Activated naive CD4-positive, alpha-beta T cell treated with anti-CD3 and anti-CD28 coated beads, Interleukin-2, amount 10 ng/mL, durations not matched to agents 7 days and 5 days (primary cell): Measurements from ENCODE around the gene HMGN3.

Source experiments
- CTCF ChIA-PET: fragments of 350-600 bp; sonication (Branson Sonifier 250); formaldehyde crosslinking; loops from one replicate; lab custom pipeline; 2021; ENCODE audit warnings: antibody characterized with exemption; lab: Charles Lee
- DNase-seq: peaks from one replicate; pipeline ENCODE4 v3.0.0-alpha.2; 2020
- H3K27ac Mint-ChIP-seq: one replicate; pipeline ENCODE4 v1.8.0; 2021; ENCODE audit warnings: mild to moderate bottlenecking, moderate library complexity, mixed read lengths
- H3K27me3 Mint-ChIP-seq: one replicate; pipeline ENCODE4 v1.8.0; 2021; ENCODE audit warnings: mild to moderate bottlenecking, mixed read lengths
- H3K36me3 Mint-ChIP-seq: one replicate; pipeline ENCODE4 v1.8.0; 2021; ENCODE audit warnings: mixed read lengths
- H3K4me1 Mint-ChIP-seq: one replicate; pipeline ENCODE4 v1.8.0; 2021; ENCODE audit warnings: mixed read lengths
- H3K4me3 Mint-ChIP-seq: one replicate; pipeline ENCODE4 v1.8.0; 2021; ENCODE audit warnings: mild to moderate bottlenecking, moderate library complexity, mixed read lengths
- H3K9me3 Mint-ChIP-seq: one replicate; pipeline ENCODE4 v1.8.0; 2021; ENCODE audit warnings: mixed read lengths

HMGN3 gene

DNA sequence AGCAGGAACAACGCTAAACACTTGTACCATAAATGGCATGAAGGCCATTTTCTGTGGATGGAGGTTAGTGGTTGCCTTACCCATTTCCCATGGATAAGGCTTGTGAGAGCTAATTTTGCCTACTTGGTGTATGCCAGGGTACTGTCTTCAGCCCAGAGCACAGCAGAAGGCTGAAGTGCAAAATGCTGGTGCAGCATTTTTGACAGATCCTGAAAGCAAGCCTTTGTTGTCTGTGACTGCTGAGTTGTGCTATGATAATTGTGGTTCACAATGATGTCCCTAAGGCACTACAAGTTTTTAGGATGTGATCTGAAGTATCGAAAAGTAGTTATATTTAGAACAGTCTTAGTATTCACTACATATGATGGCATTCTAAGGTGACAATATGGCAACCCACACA lies 14.7 kb upstream of the HMGN3 start:
- no peak for DNase-seq
- H3K27ac Mint-ChIP-seq, result no peak overlapping the region
- CTCF ChIA-PET, result no interaction called here
- no peaks in the 10 kb centered on the region for H3K9me3 Mint-ChIP-seq
- H3K27me3 Mint-ChIP-seq, result no peaks in the 10 kb centered on the region
- no peaks in the 10 kb centered on the region for H3K36me3 Mint-ChIP-seq
- H3K4me1 Mint-ChIP-seq, result no peaks in the 10 kb centered on the region
- H3K4me3 Mint-ChIP-seq, result no peak overlapping the region

DNA sequence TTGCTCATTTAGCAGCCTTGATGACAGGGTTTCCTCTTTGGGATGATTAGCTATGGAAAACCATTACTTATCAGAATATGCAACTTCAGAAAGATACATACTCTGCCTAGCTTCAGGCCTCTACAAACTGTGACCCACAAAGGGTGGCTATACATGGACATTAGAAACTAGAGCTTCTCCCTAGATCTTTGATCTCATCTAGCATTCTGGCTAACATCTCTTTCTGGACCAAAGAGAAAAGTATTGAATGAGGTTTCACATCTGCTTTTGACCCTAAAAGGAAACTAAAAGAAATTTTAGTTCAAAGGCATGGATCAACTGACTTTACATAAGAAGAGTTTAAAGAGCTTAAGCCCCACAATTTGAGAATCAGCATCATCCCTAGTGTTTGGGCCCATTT lies 12.4 kb upstream of the HMGN3 start:
- peaks cover 6% of the 10 kb centered on the region for H3K27me3 Mint-ChIP-seq
- H3K36me3 Mint-ChIP-seq, result no peaks in the 10 kb centered on the region
- no peak overlapping the region for H3K27ac Mint-ChIP-seq
- DNase-seq, result no peak
- H3K4me1 Mint-ChIP-seq, result no peaks in the 10 kb centered on the region
- no peaks in the 10 kb centered on the region for H3K9me3 Mint-ChIP-seq
- no peak overlapping the region for H3K4me3 Mint-ChIP-seq
- CTCF ChIA-PET, result no interaction called here

DNA sequence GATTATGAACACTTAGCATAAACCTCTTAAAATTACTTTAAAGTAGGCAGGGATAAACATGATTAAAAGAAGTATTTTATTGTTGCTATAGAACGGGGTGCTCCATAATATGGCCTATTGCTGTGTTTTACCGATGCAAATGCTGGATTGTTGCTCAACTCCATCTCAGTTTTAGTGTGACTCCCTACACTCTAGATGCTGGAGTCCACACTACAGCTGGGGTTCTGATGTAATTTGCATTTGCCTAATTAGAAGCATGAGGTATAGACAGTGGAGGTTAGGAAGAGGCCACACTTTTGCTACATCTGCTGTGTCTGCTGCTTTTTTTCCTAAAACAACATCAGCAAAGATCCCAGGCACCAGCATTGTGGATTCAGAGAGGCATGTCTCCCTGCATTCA lies 6.7 kb upstream of the HMGN3 start:
- Mint-ChIP-seq H3K27me3 (peaks cover 6% of the 10 kb centered on the region), H3K36me3 (no peaks in the 10 kb centered on the region)

DNA sequence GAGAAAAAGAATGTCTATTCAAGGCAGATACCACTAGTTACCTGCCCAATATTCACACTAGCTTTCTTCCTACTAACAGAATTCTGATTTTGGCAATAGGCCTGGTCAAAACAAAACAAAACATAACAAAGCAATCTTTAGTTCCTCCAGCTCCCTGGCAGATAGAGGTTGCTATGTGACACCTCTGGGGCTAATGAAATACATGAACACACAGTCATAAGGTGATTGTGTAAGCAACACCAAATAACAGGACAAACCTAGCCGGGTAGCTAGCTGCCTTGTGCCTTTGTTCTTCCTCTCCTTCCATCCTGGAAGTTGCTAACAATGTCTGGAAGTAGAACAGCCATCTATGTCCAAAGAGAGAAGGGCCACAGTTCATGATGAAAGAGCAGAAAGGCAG lies 6.0 kb upstream of the HMGN3 start:
- CTCF ChIA-PET, result no interaction called here
- no peak overlapping the region for H3K27ac Mint-ChIP-seq
- H3K9me3 Mint-ChIP-seq, result no peaks in the 10 kb centered on the region
- DNase-seq, result no peak
- no peak overlapping the region for H3K4me3 Mint-ChIP-seq
- peaks cover 9% of the 10 kb centered on the region for H3K4me1 Mint-ChIP-seq
- H3K27me3 Mint-ChIP-seq, result peaks cover 6% of the 10 kb centered on the region
- no peaks in the 10 kb centered on the region for H3K36me3 Mint-ChIP-seq

More for the DNA sequence above, 6.7 kb upstream of the HMGN3 start:
- H3K9me3 Mint-ChIP-seq, result no peaks in the 10 kb centered on the region
- no peak overlapping the region for H3K27ac Mint-ChIP-seq
- DNase-seq, result no peak
- CTCF ChIA-PET, result no interaction called here
- H3K4me1 Mint-ChIP-seq, result peaks cover 7% of the 10 kb centered on the region
- no peak overlapping the region for H3K4me3 Mint-ChIP-seq

- Mint-ChIP-seq H3K4me1 (peaks cover 18% of the 10 kb centered on the region), H3K9me3 (no peaks in the 10 kb centered on the region), H3K4me3 (no peak overlapping the region), H3K36me3 (no peaks in the 10 kb centered on the region), H3K27me3 (peaks cover 6% of the 10 kb centered on the region), H3K27ac (no peak overlapping the region)
- no peak for DNase-seq
- CTCF ChIA-PET, result no interaction called here
Measured at GRCh38 chr6:79239536-79240168, 5.2 kb upstream of the HMGN3 start.

GRCh38 chr6:79238919-79239318 lies 4.4 kb upstream of the HMGN3 start:
- Mint-ChIP-seq H3K27me3 (peaks cover 6% of the 10 kb centered on the region), H3K4me3 (no peak overlapping the region), H3K9me3 (no peaks in the 10 kb centered on the region), H3K36me3 (no peaks in the 10 kb centered on the region), H3K27ac (peak overlapping the region; percentile 42), H3K4me1 (peaks cover 21% of the 10 kb centered on the region)
- no peak for DNase-seq
- CTCF ChIA-PET, result no interaction called here

- Mint-ChIP-seq H3K4me3 (no peak overlapping the region), H3K27ac (no peak overlapping the region), H3K27me3 (no peaks in the 10 kb centered on the region), H3K36me3 (no peaks in the 10 kb centered on the region), H3K9me3 (no peaks in the 10 kb centered on the region), H3K4me1 (peaks cover 35% of the 10 kb centered on the region)
- CTCF ChIA-PET, result interaction anchor here (0.5 kb wide), 1 partner anchor 1217 kb away, joined by 3 read pairs; no protein-coding TSS in a partner anchor
- no peak for DNase-seq
Measured at GRCh38 chr6:79236711-79237110, 2.2 kb upstream of the HMGN3 start.

DNA sequence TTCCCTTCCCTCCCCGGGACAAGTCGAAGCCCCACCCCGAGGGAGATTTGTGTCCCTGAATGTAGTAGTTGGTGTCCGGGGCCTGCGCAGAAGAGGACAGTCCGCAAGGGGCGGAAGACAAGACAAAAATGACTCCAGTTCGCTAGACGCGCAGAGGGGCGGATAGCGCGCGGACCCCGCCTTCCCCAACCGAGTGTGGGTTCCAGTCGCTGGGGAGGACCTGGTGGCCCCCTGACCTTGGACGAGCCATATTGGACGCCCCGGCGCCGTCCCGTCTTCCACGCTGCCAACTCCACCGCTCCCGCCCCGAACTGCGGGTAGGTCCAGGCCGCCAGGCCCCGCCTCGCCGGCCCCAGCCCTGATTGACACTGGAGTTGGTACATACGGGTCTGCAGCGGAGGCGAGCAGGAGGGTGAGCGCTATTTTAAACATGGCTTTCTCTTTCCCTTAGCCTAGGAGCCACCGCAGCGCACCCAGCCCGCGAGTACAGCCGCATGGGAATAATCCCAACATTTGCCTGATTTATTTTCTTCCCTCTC lies 802 bp downstream of the HMGN3 start:
- H3K36me3 Mint-ChIP-seq, result no peaks in the 10 kb centered on the region
- peak overlapping the region; percentile 96 for H3K27ac Mint-ChIP-seq
- H3K27me3 Mint-ChIP-seq, result no peaks in the 10 kb centered on the region
- peaks cover 36% of the 10 kb centered on the region for H3K4me1 Mint-ChIP-seq
- CTCF ChIA-PET, result no interaction called here
- H3K4me3 Mint-ChIP-seq, result peak overlapping the region; percentile 99
- H3K9me3 Mint-ChIP-seq, result no peaks in the 10 kb centered on the region
- peak; percentile 85 for DNase-seq

DNA sequence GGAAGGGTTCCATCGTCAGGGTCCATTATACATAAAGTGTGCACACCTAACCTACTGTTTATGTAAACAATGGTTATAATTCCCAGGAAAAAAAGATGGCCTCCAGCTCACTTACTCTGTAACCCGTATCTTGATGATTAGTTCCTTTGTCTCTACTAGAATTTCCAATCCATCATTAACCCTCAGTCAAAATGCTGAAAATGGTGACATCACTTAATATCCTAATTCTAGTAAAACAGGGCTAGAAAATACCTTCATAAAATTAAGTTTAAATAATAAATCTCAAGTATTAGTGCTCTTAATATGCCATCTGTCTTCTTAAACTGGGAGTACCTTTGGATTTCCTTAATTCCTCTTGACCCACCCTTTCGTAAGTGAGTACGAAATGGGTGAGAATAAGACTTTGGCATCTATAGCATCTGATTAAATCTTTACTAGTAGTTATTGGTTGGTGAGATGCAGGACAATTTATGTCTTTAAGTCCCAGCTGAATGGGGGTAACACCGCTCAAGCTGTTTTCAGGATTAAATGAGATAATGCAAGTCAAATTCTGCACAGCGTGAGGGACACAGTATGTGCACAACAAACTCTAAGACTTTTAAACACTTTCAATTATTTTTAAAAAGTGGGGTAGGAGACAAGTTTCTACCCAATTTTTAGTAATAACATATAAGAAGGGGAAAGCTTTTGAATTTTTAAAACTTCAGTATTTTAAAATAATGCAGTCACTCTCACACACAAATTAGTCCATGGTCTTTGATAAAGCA lies 1.6 kb downstream of the HMGN3 start:
- no peaks in the 10 kb centered on the region for H3K9me3 Mint-ChIP-seq
- no peaks in the 10 kb centered on the region for H3K27me3 Mint-ChIP-seq
- peak overlapping the region; percentile 99 for H3K4me3 Mint-ChIP-seq
- peak overlapping the region; percentile 96 for H3K27ac Mint-ChIP-seq
- DNase-seq, result no peak
- H3K4me1 Mint-ChIP-seq, result peaks cover 36% of the 10 kb centered on the region
- H3K36me3 Mint-ChIP-seq, result no peaks in the 10 kb centered on the region
- CTCF ChIA-PET, result no interaction called here

DNA sequence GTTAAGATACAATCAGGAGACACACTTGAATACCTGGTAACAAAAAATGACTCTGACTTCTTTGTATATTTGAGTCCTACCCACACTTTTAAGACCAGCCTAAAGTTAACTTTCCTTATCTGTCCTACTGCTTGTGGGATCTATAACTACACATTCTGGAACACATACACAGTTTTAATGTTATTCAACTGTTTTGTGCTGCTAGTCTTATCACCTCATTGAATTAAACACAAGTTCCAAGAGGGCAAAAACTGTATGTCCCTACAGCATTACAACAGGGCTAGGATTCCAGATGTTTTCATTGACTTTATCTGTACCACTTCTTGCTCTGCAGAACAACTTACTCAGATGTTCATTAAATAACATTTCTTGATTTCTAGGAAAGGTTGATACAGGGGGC lies 2.8 kb downstream of the HMGN3 start:
- CTCF ChIA-PET, result no interaction called here
- Mint-ChIP-seq H3K4me3 (no peak overlapping the region), H3K27ac (no peak overlapping the region), H3K4me1 (peaks cover 32% of the 10 kb centered on the region), H3K36me3 (no peaks in the 10 kb centered on the region), H3K27me3 (no peaks in the 10 kb centered on the region), H3K9me3 (no peaks in the 10 kb centered on the region)
- DNase-seq, result no peak

DNA sequence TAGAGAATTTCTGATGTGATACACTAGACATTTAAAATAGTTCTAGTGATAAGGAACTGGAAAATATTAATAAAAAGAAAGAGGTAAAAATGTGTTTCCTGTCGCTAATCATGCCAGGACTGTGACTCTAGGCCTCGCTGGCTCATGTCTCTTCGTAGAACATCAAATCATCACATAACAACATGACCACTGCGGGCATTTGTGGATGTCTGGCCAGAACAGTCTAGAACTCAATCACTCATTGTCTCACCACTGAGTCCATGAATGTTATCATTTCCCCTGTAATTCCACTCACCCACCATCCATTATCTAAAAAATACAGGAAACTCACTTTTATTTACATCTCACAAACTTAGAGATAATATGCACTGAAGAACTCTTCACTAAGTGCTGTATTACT lies 3.4 kb downstream of the HMGN3 start:
- Mint-ChIP-seq H3K27me3 (no peaks in the 10 kb centered on the region), H3K9me3 (no peaks in the 10 kb centered on the region), H3K4me3 (no peak overlapping the region), H3K27ac (no peak overlapping the region), H3K4me1 (peaks cover 29% of the 10 kb centered on the region), H3K36me3 (no peaks in the 10 kb centered on the region)
- CTCF ChIA-PET, result no interaction called here
- DNase-seq, result no peak

DNA sequence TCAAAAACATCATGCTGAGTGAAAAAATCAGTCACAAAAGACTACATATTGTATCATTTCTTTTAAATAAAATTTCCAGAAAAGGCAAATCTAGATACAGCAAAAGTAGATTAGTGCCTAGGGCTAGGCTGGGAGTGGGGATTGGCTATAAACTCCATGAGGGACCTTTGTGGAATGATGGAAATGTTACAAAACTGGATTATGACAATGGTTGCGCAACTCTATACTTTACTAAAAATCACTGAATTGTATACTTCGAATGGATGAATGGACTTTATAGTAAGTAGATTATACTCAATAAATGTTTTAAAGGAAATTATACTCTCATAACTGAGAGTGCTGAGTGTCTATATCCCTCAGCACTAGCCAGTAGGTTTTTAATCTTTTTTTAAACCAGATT lies 4.3 kb downstream of the HMGN3 start:
- no peak overlapping the region for H3K27ac Mint-ChIP-seq
- no peaks in the 10 kb centered on the region for H3K27me3 Mint-ChIP-seq
- no peaks in the 10 kb centered on the region for H3K36me3 Mint-ChIP-seq
- H3K9me3 Mint-ChIP-seq, result no peaks in the 10 kb centered on the region
- CTCF ChIA-PET, result no interaction called here
- H3K4me3 Mint-ChIP-seq, result no peak overlapping the region
- H3K4me1 Mint-ChIP-seq, result peaks cover 23% of the 10 kb centered on the region
- no peak for DNase-seq

DNA sequence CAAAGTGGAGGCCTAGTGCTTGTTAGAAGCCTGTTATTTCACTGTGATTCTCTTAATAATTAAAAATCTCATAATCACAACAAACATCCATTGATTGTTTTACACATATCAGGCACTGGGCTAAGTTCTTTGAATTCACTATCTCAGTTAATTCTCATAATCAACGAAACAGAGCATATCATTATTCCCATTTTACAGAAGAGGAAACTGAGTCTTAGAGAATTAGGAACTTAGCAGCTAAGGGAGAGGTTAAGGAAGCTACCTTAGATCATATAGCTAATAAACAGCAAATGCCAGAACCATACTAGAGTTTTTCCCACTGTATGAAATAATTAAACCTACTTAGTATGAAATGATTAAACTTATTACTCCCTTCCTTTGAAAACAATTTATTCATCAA lies 7.0 kb downstream of the HMGN3 start:
- Mint-ChIP-seq H3K27ac (no peak overlapping the region), H3K9me3 (no peaks in the 10 kb centered on the region), H3K4me3 (no peak overlapping the region), H3K36me3 (no peaks in the 10 kb centered on the region), H3K27me3 (no peaks in the 10 kb centered on the region), H3K4me1 (peaks cover 6% of the 10 kb centered on the region)
- CTCF ChIA-PET, result no interaction called here
- DNase-seq, result no peak

GRCh38 chr6:79226660-79227059 lies 7.8 kb downstream of the HMGN3 start:
- Mint-ChIP-seq H3K27me3 (no peaks in the 10 kb centered on the region), H3K27ac (no peak overlapping the region), H3K4me3 (no peak overlapping the region), H3K36me3 (no peaks in the 10 kb centered on the region), H3K4me1 (peaks cover 1% of the 10 kb centered on the region), H3K9me3 (no peaks in the 10 kb centered on the region)
- CTCF ChIA-PET, result no interaction called here
- no peak for DNase-seq
